Sigmoid colon (tissue), 7 donors: Measurements from ENCODE around the gene RELCH. TPM values are rescaled to one million over a fixed set of nuclear protein-coding genes. Genes with fewer than 3 reads are reported as not detected.

ENCODE experiments used
- DNase-seq: peaks from one replicate; pipeline ENCODE4 v3.0.0-alpha.2; 2019
- H3K27ac ChIP-seq, 4 donors: fragments of 200-600 bp; sonication (generic); one replicate each; pipeline ENCODE4 v1.5.1; 2016 to 2019; ENCODE audit warnings: mild to moderate bottlenecking in 1 of 4
- H3K27me3 ChIP-seq, 3 donors: fragments of 200-600 bp; sonication (generic); one replicate each; pipeline ENCODE4 v1.5.1; 2019; ENCODE audit warnings: mild to moderate bottlenecking in 1 of 3
- H3K36me3 ChIP-seq, 4 donors: fragments of 200-600 bp; sonication (generic); one replicate each; pipeline ENCODE4 v1.5.1; 2016 to 2019
- H3K4me1 ChIP-seq, 4 donors: fragments of 200-600 bp; sonication (generic); one replicate each; pipeline ENCODE4 v1.5.1; 2017 to 2019
- H3K4me3 ChIP-seq, 4 donors: fragments of 200-600 bp; sonication (generic); one replicate each; pipeline ENCODE4 v1.5.1; 2017 to 2019; ENCODE audit warnings: mild to moderate bottlenecking in 2 of 4, moderate library complexity in 1 of 4
- H3K9me3 ChIP-seq, 4 donors: fragments of 200-600 bp in 3 of 4; sonication (generic) in 3 of 4; one replicate each; pipeline versions ENCODE4 v1.5.1 to v1.6.1; 2013 to 2019
- CTCF ChIP-seq, 4 experiments: fragments of 450-650 bp in 3 of 4; fragments of 200-600 bp in 1 of 4; IDR thresholded peaks; one replicate each; pipeline ENCODE4 v1.5.1; 2016 to 2019; ENCODE audit warnings: antibody characterized with exemption in 4 of 4, mild to moderate bottlenecking in 3 of 4, moderate library complexity in 2 of 4
- EP300 ChIP-seq, 4 donors: sonication (generic); formaldehyde crosslinking; IDR thresholded peaks; one replicate each; pipeline ENCODE4 v1.6.1; 2017; ENCODE audit warnings: antibody characterized with exemption in 4 of 4
- POLR2A ChIP-seq, 2 donors: fragments of 450-650 bp; IDR thresholded peaks; one replicate each; pipeline ENCODE4 v1.6.1; 2016; ENCODE audit warnings: antibody characterized with exemption in 2 of 2, mild to moderate bottlenecking in 2 of 2, moderate library complexity in 2 of 2
- POLR2AphosphoS5 ChIP-seq, 4 donors: sonication (generic); formaldehyde crosslinking; IDR thresholded peaks; one replicate each; pipeline ENCODE4 v1.6.1; 2017; ENCODE audit warnings: antibody characterized with exemption in 4 of 4
- WGBS, 2 donors: extraction: QIAGEN DNeasy Blood & Tissue Kit; methylation state at CpG; one replicate each; pipeline ENCODE4 v1.1.7; 2013; 5-methylcytosine and 5-hydroxymethylcytosine counted together
- intact Hi-C: fragments of 100-400 bp; cut with DNase I; formaldehyde crosslinking; loops from one replicate; pipeline ENCODE4 v1.15.1; 2023
- polyA plus RNA-seq, 3 donors: library from polyadenylated mRNA; stranded (reverse); fragments of 200-250 nt; gene quantifications; one replicate each; pipeline ENCODE4 v1.2.3, GENCODE V29; 2013
- total RNA-seq, 4 donors: library from RNA; depleted of rRNA; stranded (reverse); fragments of >200 nt; gene quantifications; one replicate each; pipeline ENCODE4 v1.1.0, GENCODE V29; 2016
- donor health status: healthy with polysubstance abuse.
- donor health status: Bipolar disorder and iron deficiency.
- donor health status: healthy.

RELCH gene
- total and polyA plus RNA-seq, 7 donors, result 6.6 to 28.8 (median 19.3) TPM

- no peak for DNase-seq
- no peak for TF ChIP-seq POLR2AphosphoS5 (IDR thresholded peaks at IDR 0.05)
- no peak for TF ChIP-seq CTCF (IDR thresholded peaks at IDR 0.05)
- TF ChIP-seq EP300 (IDR thresholded peaks at IDR 0.05), result no peak
- no peak for TF ChIP-seq POLR2A (IDR thresholded peaks at IDR 0.05)
- no peaks in the 10 kb centered on the region for H3K9me3 ChIP-seq
- H3K27me3 ChIP-seq, result peaks cover 35 to 95% (median 67%) of the 10 kb centered on the region in 3 donors
- no peaks in the 10 kb centered on the region for H3K36me3 ChIP-seq
- 16 to 67% methylated on average over 7 of the region's 7 CpGs for WGBS, 2 donors
- H3K4me3 ChIP-seq, result no peak overlapping the region
- H3K4me1 ChIP-seq, result peaks cover 0 to 25% (median 18%) of the 10 kb centered on the region in 4 donors
- no peak overlapping the region for H3K27ac ChIP-seq
- intact Hi-C loops, result no loop called here
Observed at GRCh38 chr18:62327977-62328376, 140.9 kb downstream of the RELCH start.

- intact Hi-C loops, result no loop called here
- DNase-seq, result no peak
- Histone ChIP-seq H3K36me3 (no peaks in the 10 kb centered on the region), H3K4me1 (peaks cover 0 to 25% (median 18%) of the 10 kb centered on the region in 4 donors), H3K4me3 (no peak overlapping the region), H3K27me3 (peaks cover 29 to 89% (median 67%) of the 10 kb centered on the region in 3 donors), H3K27ac (no peak overlapping the region), H3K9me3 (no peaks in the 10 kb centered on the region)
- WGBS, 2 donors, result 16 to 74% methylated on average over 6 of the region's 6 CpGs
- TF ChIP-seq POLR2A (IDR thresholded peaks at IDR 0.05) (no peak), POLR2AphosphoS5 (IDR thresholded peaks at IDR 0.05) (no peak), CTCF (IDR thresholded peaks at IDR 0.05) (no peak), EP300 (IDR thresholded peaks at IDR 0.05) (no peak)
Observed at GRCh38 chr18:62328586-62329525, 141.8 kb downstream of the RELCH start.

GRCh38 chr18:62329691-62330454 lies 142.8 kb downstream of the RELCH start:
- Histone ChIP-seq H3K27ac (no peak overlapping the region), H3K4me1 (peaks cover 0 to 21% (median 16%) of the 10 kb centered on the region in 4 donors), H3K4me3 (no peak overlapping the region), H3K36me3 (no peaks in the 10 kb centered on the region), H3K9me3 (no peaks in the 10 kb centered on the region), H3K27me3 (peaks cover 23 to 79% (median 59%) of the 10 kb centered on the region in 3 donors)
- TF ChIP-seq POLR2A (IDR thresholded peaks at IDR 0.05) (no peak), EP300 (IDR thresholded peaks at IDR 0.05) (no peak), POLR2AphosphoS5 (IDR thresholded peaks at IDR 0.05) (no peak), CTCF (IDR thresholded peaks at IDR 0.05) (no peak)
- 9 to 39% methylated on average over 15 of the region's 15 CpGs for WGBS, 2 donors
- DNase-seq, result no peak
- intact Hi-C loops, result no loop called here

- peaks cover 0 to 14% (median 11%) of the 10 kb centered on the region in 4 donors for H3K4me1 ChIP-seq
- H3K36me3 ChIP-seq, result no peaks in the 10 kb centered on the region
- H3K27ac ChIP-seq, result no peak overlapping the region
- H3K9me3 ChIP-seq, result no peaks in the 10 kb centered on the region
- no peak overlapping the region for H3K4me3 ChIP-seq
- no peak for DNase-seq
- intact Hi-C loops, result no loop called here
- WGBS, 2 donors, result 36 to 82% methylated on average over 7 of the region's 7 CpGs
- peaks cover 20 to 73% (median 53%) of the 10 kb centered on the region in 3 donors for H3K27me3 ChIP-seq
- TF ChIP-seq POLR2AphosphoS5 (IDR thresholded peaks at IDR 0.05), result no peak
- no peak for TF ChIP-seq EP300 (IDR thresholded peaks at IDR 0.05)
- no peak for TF ChIP-seq CTCF (IDR thresholded peaks at IDR 0.05)
- no peak for TF ChIP-seq POLR2A (IDR thresholded peaks at IDR 0.05)
Observed at GRCh38 chr18:62330650-62331049, 143.6 kb downstream of the RELCH start.
